ENCODE measurements around the gene COL23A1.

COL23A1 gene

DNA sequence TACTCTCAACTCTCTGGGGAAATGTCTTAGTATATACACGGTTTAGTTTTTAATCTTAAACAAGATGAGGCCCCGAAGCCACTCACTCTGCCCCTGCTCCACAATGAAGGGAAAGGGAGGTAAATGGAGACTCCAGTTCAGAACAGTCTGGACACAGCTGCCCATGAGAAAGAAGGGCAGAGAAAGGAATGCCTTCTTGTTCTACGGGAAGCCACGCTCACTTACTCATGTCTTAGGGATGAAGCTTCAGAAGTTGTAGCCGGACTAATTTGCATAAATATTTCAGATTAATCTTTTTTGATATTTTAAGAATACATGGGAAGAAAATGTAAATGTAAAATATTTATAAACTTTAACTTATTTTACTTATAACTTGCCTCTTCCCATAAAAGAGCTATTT lies 94.0 kb downstream of the COL23A1 start:
- TF ChIP-seq, protein P1, sequence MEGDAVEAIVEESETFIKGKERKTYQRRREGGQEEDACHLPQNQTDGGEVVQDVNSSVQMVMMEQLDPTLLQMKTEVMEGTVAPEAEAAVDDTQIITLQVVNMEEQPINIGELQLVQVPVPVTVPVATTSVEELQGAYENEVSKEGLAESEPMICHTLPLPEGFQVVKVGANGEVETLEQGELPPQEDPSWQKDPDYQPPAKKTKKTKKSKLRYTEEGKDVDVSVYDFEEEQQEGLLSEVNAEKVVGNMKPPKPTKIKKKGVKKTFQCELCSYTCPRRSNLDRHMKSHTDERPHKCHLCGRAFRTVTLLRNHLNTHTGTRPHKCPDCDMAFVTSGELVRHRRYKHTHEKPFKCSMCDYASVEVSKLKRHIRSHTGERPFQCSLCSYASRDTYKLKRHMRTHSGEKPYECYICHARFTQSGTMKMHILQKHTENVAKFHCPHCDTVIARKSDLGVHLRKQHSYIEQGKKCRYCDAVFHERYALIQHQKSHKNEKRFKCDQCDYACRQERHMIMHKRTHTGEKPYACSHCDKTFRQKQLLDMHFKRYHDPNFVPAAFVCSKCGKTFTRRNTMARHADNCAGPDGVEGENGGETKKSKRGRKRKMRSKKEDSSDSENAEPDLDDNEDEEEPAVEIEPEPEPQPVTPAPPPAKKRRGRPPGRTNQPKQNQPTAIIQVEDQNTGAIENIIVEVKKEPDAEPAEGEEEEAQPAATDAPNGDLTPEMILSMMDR (IDR thresholded peaks at IDR 0.05; ENCODE audit: borderline replicate concordance, control extremely low read depth, extremely low read depth, insufficient read depth, missing control alignments) = no peak
- in situ Hi-C loops (cut with MboI; ENCODE audit: low sequenced_read_pairs, unreplicated experiment) = no loop called here
- no peak for DNase-seq (ENCODE audit: low spot score)

DNA sequence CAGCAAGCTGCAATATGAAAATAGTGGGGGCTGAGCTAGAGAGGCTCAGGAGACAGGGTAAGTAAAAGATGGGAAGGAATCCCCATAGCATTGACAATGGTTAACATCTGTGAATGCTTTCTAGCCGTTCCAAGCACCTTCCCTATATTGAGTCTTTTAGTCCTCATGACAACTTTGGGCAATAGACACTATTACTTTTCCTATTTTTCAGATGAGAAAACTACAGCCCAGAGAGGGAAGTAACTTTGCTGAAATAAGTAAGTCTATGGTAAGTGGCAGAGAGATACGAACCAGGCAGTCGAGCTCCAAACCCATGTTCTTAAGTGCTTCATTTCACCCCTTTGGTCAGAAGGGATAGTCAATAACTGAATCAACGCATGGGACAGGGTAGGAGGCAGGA lies 94.5 kb downstream of the COL23A1 start:
- in situ Hi-C loops (cut with MboI; ENCODE audit: low sequenced_read_pairs, unreplicated experiment) = no loop called here
- TF ChIP-seq, protein P1 (IDR thresholded peaks at IDR 0.05; ENCODE audit: borderline replicate concordance, control extremely low read depth, extremely low read depth, insufficient read depth, missing control alignments) = no peak
- DNase-seq (ENCODE audit: low spot score) = no peak

DNA sequence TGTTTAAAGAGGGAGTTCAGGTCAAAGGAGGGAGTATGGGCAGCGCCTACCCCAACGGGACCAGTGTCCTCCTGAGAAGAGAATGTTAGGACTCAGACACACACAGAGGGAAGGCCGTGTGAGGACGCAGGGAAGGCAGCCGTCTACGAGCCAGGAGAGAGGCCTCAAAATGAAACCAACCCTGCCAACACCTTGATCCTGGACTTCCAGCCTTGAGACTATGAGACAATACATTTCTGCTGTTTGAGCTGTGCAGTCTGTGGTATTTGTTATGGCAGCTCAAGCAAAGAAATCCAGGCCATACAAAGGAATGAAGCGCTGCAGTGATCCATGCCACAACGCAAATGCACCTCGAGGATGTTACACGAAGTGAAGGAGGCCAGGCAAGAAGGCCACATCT lies 97.9 kb downstream of the COL23A1 start:
- TF ChIP-seq, protein P1 (IDR thresholded peaks at IDR 0.05; ENCODE audit: borderline replicate concordance, control extremely low read depth, extremely low read depth, insufficient read depth, missing control alignments) = no peak
- in situ Hi-C loops (cut with MboI; ENCODE audit: low sequenced_read_pairs, unreplicated experiment) = no loop called here
- no peak for DNase-seq (ENCODE audit: low spot score)

DNA sequence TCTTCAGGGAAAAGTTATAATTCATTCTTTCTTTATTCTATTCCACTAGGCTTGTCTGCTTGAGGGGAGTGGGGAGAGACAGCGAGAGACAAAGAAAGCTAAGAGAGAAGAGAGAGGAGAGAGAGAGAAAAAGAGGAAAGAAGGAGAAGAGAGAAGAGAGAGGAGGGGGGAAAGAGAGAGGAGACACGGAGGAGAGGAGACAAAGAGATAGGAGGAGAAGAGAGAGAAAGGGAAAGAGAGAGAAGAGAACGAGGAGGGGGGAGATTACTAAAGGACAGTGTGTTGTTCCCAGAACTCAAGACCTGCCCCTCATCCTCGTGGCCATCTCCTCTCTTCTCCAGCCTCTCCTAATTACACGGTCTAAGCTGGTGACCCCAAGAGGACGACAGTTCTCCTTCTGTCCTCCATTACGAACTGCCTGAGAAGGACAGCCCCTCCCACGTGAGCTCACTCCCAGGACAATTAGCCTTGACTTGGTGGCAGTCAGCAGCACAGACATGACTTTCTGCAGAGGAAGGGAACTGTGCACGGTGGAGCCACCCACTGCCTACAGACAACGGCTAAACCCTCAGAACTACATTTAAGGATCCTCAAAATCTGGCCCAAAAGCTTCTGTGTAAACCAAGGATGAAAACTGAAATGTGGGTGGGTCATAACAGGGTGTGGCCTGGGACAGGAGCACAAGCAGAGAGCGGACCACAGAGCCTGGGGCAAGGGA lies 99.1 kb downstream of the COL23A1 start:
- TF ChIP-seq, protein P1 (IDR thresholded peaks at IDR 0.05; ENCODE audit: borderline replicate concordance, control extremely low read depth, extremely low read depth, insufficient read depth, missing control alignments) = no peak
- in situ Hi-C loops (cut with MboI; ENCODE audit: low sequenced_read_pairs, unreplicated experiment) = no loop called here

DNA sequence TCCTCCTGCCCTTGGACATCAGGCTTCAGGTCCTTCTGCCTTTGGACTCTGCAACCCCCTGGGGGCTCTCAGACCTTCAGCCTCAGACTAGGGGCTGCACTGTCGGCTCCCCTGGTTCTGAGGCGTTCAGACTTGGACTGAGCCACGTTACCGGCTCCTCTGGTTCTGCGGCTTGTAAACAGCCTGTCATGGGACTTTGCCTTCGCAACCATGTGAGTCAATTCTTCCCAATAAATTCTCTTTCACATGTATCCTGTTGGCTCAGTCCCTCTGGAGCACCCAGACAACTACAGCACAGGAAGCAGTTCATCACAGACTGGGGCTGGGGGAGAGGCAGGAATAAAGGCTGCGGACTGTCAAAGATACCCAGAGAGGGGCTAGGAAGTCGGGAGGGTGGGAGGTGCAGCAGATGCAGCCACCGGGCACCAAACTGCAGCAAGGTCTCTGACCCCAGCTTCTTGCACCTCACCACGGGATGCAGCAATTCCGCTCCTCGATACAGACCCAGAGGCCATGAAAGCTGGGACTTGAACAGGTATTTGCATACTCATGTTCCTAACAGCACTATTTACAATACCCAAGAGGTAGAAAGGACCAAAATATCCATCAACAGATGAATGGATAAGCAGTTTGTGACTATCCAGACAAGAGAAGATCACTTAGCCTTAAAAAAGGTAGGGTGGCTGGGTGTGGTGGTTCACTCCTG lies 100.8 kb downstream of the COL23A1 start:
- TF ChIP-seq, protein P1 (IDR thresholded peaks at IDR 0.05; ENCODE audit: borderline replicate concordance, control extremely low read depth, extremely low read depth, insufficient read depth, missing control alignments) = no peak
- no peak for DNase-seq (ENCODE audit: low spot score)
- in situ Hi-C loops (cut with MboI; ENCODE audit: low sequenced_read_pairs, unreplicated experiment) = no loop called here

More for the DNA sequence above, 99.1 kb downstream of the COL23A1 start:
- no peak for DNase-seq (ENCODE audit: low spot score)

DNA sequence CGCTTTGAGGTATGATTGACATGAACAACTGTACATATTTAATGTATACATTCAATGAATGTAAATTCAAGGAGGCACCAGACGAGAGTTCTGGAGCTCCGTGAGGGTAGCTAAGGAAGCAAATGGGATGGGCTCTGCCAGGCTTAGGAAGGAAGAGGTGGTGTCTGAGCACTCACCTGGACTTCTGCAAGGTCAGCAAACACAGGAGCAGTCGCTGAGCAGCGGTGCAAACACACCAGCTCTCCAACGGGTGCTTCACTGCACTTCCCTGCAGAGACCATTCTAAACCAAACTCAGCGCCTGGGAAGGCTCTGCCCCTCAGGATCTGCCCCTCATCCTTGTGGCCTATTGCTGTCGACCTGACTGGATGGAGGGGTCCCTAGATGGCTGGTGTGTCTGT lies 101.5 kb downstream of the COL23A1 start:
- DNase-seq (ENCODE audit: low spot score) = no peak
- TF ChIP-seq, protein P1 (IDR thresholded peaks at IDR 0.05; ENCODE audit: borderline replicate concordance, control extremely low read depth, extremely low read depth, insufficient read depth, missing control alignments) = no peak
- in situ Hi-C loops (cut with MboI; ENCODE audit: low sequenced_read_pairs, unreplicated experiment) = no loop called here
